IMR-90 (cell line): ENCODE measurements around the gene GSTK1. TPM values are rescaled to one million over a fixed set of nuclear protein-coding genes. Genes with fewer than 3 reads are reported as not detected.
"Not testable (repeated sequence)": the region's sequence is repeated elsewhere in the genome, so short reads cannot be mapped to it uniquely, and the experiment has no call there.

ENCODE experiments used
- ATAC-seq: fragments of 200-7000 bp; cut with Tn5 transposase; 2 replicates; pipeline ENCODE4 v1.9.1; 2020; ENCODE audit warnings: low read depth, mild to moderate bottlenecking, moderate library complexity
- Bru-seq: library from RNA; stranded (reverse); fragments of 400-500 nt; gene quantifications from one replicate; lab custom pipeline; 2021; lab: Mats Ljungman, UMichigan
- BruChase-seq, 2 experiments: library from RNA; stranded (reverse); fragments of 400-500 nt; gene quantifications; one replicate each; lab custom pipeline; 2021; lab: Mats Ljungman, UMichigan
- BruUV-seq: library from RNA; stranded (reverse); fragments of 400-500 nt; replicated peaks from 2 replicates; lab custom pipeline; 2021; lab: Mats Ljungman, UMichigan
- CTCF ChIA-PET: fragments of 300-600 bp; formaldehyde crosslinking; extraction: SDS; loops from one replicate; lab custom pipeline; 2021; ENCODE audit warnings: antibody characterized with exemption; lab: Yijun Ruan, JAX
- POLR2A ChIA-PET: fragments of 300-600 bp; sonication (Branson Sonifier 250); formaldehyde crosslinking; loops from one replicate; lab custom pipeline; 2022; ENCODE audit warnings: antibody characterized with exemption; ENCODE audit not compliant: unreplicated experiment; lab: Charles Lee
- DNase-seq: peaks from one replicate; pipeline ENCODE4 v3.0.0; 2013
- H2AFZ ChIP-seq: replicated peaks from 2 replicates; pipeline ENCODE3; 2013; ENCODE audit warnings: low read length, mild to moderate bottlenecking; ENCODE audit not compliant: poor library complexity
- H2AK5ac ChIP-seq: 2 replicates; pipeline ENCODE4 v1.6.1; 2013; ENCODE audit warnings: low read depth, low read length, inconsistent platforms
- H2AK9ac ChIP-seq: replicated peaks from 2 replicates; pipeline ENCODE3; 2013; ENCODE audit warnings: mild to moderate bottlenecking, low read depth, low read length, moderate library complexity; ENCODE audit not compliant: poor library complexity
- H2BK120ac ChIP-seq: 2 replicates; pipeline ENCODE4 v1.6.1; 2013; ENCODE audit warnings: low read depth, low read length, inconsistent platforms
- H2BK15ac ChIP-seq: 3 replicates; pipeline ENCODE4 v1.6.1; 2013; ENCODE audit warnings: low read depth, low read length, inconsistent platforms
- H2BK20ac ChIP-seq: 2 replicates; pipeline ENCODE4 v1.6.1; 2013; ENCODE audit warnings: low read depth, mild to moderate bottlenecking, inconsistent platforms, low read length, moderate library complexity
- H2BK5ac ChIP-seq: 2 replicates; pipeline ENCODE4 v1.6.1; 2013; ENCODE audit warnings: mild to moderate bottlenecking, low read depth, low read length, inconsistent platforms; ENCODE audit not compliant: poor library complexity, severe bottlenecking
- H3K14ac ChIP-seq: replicated peaks from 2 replicates; pipeline ENCODE4 v1.6.1; 2013; ENCODE audit warnings: low read depth, low read length, inconsistent platforms
- H3K18ac ChIP-seq: 2 replicates; pipeline ENCODE4 v1.6.1; 2013; ENCODE audit warnings: low read depth, low read length, control low read depth
- H3K23ac ChIP-seq: 2 replicates; pipeline ENCODE4 v1.6.1; 2013; ENCODE audit warnings: low read depth, low read length, inconsistent platforms
- H3K27ac ChIP-seq: 2 replicates; pipeline ENCODE4 v1.5.1; 2013; ENCODE audit warnings: mild to moderate bottlenecking, control low read depth, low read length; ENCODE audit not compliant: insufficient read depth
- H3K27me3 ChIP-seq: 2 replicates; pipeline ENCODE4 v1.6.1; 2013; ENCODE audit warnings: low read length; ENCODE audit not compliant: control insufficient read depth, insufficient read depth
- H3K36me3 ChIP-seq: 2 replicates; pipeline ENCODE4 v1.6.1; 2013; ENCODE audit warnings: low read length, mixed read lengths; ENCODE audit not compliant: control insufficient read depth, insufficient read depth
- H3K4ac ChIP-seq: 2 replicates; pipeline ENCODE4 v1.6.1; 2013; ENCODE audit warnings: low read depth, low read length, inconsistent platforms
- H3K4me1 ChIP-seq: 2 replicates; pipeline ENCODE4 v1.6.1; 2013; ENCODE audit warnings: low read length, mixed read lengths; ENCODE audit not compliant: control insufficient read depth, insufficient read depth
- H3K4me2 ChIP-seq: 2 replicates; pipeline ENCODE4 v1.6.1; 2013; ENCODE audit warnings: low read depth, mild to moderate bottlenecking, control low read depth, low read length, moderate library complexity
- H3K4me3 ChIP-seq: 2 replicates; pipeline ENCODE4 v1.5.1; 2013; ENCODE audit warnings: low read depth, mild to moderate bottlenecking, control low read depth, low read length, moderate library complexity; ENCODE audit not compliant: insufficient read depth
- H3K56ac ChIP-seq: 2 replicates; pipeline ENCODE4 v1.6.1; 2013; ENCODE audit warnings: low read length, inconsistent platforms; ENCODE audit not compliant: insufficient read depth; ENCODE audit errors: extremely low read depth
- H3K79me1 ChIP-seq, 2 experiments: 2 replicates each; pipeline ENCODE4 v1.6.1; 2013; ENCODE audit warnings: low read length in 2 of 2, inconsistent platforms in 1 of 2, low read depth in 1 of 2
- H3K9ac ChIP-seq: 2 replicates; pipeline ENCODE4 v1.6.1; 2013; ENCODE audit warnings: low read depth, low read length, control low read depth
- H3K9me1 ChIP-seq: 2 replicates; pipeline ENCODE4 v1.6.1; 2013; ENCODE audit warnings: low read length, inconsistent platforms; ENCODE audit not compliant: insufficient read depth
- H3K9me3 ChIP-seq: 2 replicates; pipeline ENCODE4 v1.6.1; 2013; ENCODE audit warnings: low read length; ENCODE audit not compliant: control insufficient read depth, insufficient read depth
- H4K20me1 ChIP-seq: 2 replicates; pipeline ENCODE4 v1.6.1; 2013; ENCODE audit warnings: low read length, inconsistent platforms; ENCODE audit not compliant: insufficient read depth
- H4K5ac ChIP-seq: 2 replicates; pipeline ENCODE4 v1.6.1; 2013; ENCODE audit warnings: mild to moderate bottlenecking, low read depth, low read length, control low read depth
- H4K8ac ChIP-seq, 2 experiments: 2 replicates each; pipeline ENCODE4 v1.6.1; 2013; ENCODE audit warnings: low read depth in 2 of 2, low read length in 2 of 2, control low read depth in 1 of 2, inconsistent platforms in 1 of 2
- H4K91ac ChIP-seq: 2 replicates; pipeline ENCODE4 v1.6.1; 2013; ENCODE audit warnings: low read depth, low read length, inconsistent platforms; ENCODE audit not compliant: insufficient read depth
- CHD1 ChIP-seq: IDR thresholded peaks from 2 replicates; pipeline ENCODE4 v1.6.1; 2012; ENCODE audit warnings: low read depth, low read length, improper control_type of control experiment
- MXI1 ChIP-seq: IDR thresholded peaks from 2 replicates; pipeline ENCODE4 v1.6.1; 2012; ENCODE audit warnings: low read depth, mild to moderate bottlenecking, low read length, moderate library complexity, borderline replicate concordance
- WGBS, 2 experiments: methylation state at CpG; one replicate each; pipeline versions ENCODE4 v1.1.5 to v1.1.7; 2013; ENCODE audit warnings: missing lambda C conversion rate in 2 of 2; ENCODE audit not compliant: insufficient read length in 1 of 2; ENCODE audit errors: extremely low coverage in 2 of 2; 5-methylcytosine and 5-hydroxymethylcytosine counted together
- dilution Hi-C: fragments of 300-500 bp; cut with HindIII; formaldehyde crosslinking; loops from one replicate; pipeline ENCODE4 v1.14.3; 2018; ENCODE audit warnings: low sequenced_read_pairs; ENCODE audit not compliant: unreplicated experiment
- in situ Hi-C: fragments of 300-500 bp; cut with MboI; formaldehyde crosslinking; loops from 3 replicates; pipeline ENCODE4 v1.14.3; 2019; ENCODE audit warnings: low sequenced_read_pairs, inconsistent platforms, mixed read lengths
- intact Hi-C: fragments of 100-400 bp; cut with micrococcal nuclease; formaldehyde crosslinking; loops from 2 replicates; pipeline ENCODE4 v1.10.0; 2022
- long read RNA-seq: library from polyadenylated mRNA; unstranded; transcript quantifications from one replicate; pipeline ENCODE4 v2.0.0, GENCODE V29; 2021; ENCODE audit not compliant: unreplicated experiment
- polyA plus RNA-seq, 3 experiments: library from polyadenylated mRNA; depleted of rRNA; stranded (reverse); fragments of >200 nt; gene quantifications; 2 replicates each; pipeline ENCODE4 v1.2.3, GENCODE V29; 2012; ENCODE audit warnings: low replicate concordance in 1 of 3
- total RNA-seq: library from RNA; depleted of rRNA; stranded (reverse); fragments of >200 nt; gene quantifications from 2 replicates; pipeline ENCODE4 v1.2.3, GENCODE V29; 2012; rRNA removed

GSTK1 gene
- 60.0 and 64.9 TPM in 2 replicates for total RNA-seq
- 109 and 111 TPM in 2 replicates for polyA plus RNA-seq (2012; rRNA removed)
- polyA plus RNA-seq (2012; cell fraction: cytosol; rRNA removed) = 98.8 and 119 TPM in 2 replicates
- polyA plus RNA-seq (2012; cell fraction: nucleus; rRNA removed; ENCODE audit: low replicate concordance) = 202 and 254 TPM in 2 replicates
- percentile 75 among the genes with signal in this experiment for Bru-seq, nascent RNA
- BruChase-seq, experiment 1, labeled RNA remaining after a 6-hour chase = percentile 86 among the genes with signal in this experiment
- percentile 81 among the genes with signal in this experiment for BruChase-seq, experiment 2, labeled RNA remaining after a 2-hour chase
- long read RNA-seq, transcript GSTK1-201 (8 exons, 1,044 nt) = major isoform, 38 of 61 reads
- long read RNA-seq, transcript GSTK1-207 (7 exons, 1,185 nt) = minor isoform, 7 of 61 reads
- long read RNA-seq, partial matches to known transcripts = 8 of 61 reads
- long read RNA-seq, other reads (novel, unspliced or antisense) = 8 of 61 reads

- peak within 1 kb of the TSS; percentile 77 for H3K56ac ChIP-seq
- ATAC-seq = peak; percentile 99
- peak within 1 kb of the TSS; percentile 97 for H3K27ac ChIP-seq
- H3K4me3 ChIP-seq = peak within 1 kb of the TSS; percentile 97
- H2BK20ac ChIP-seq = no peak within 1 kb of the TSS
- dilution Hi-C loops (no loop called here), in situ Hi-C loops (no loop called here), intact Hi-C loops (no loop called here)
- 3% methylated on average over 17 of the region's 48 CpGs; no CpG with 5 or more reads in 1 of the 2 experiments for WGBS, 2 experiments
- TF ChIP-seq CHD1 (no peak), MXI1 (peak; percentile 48; the same call in 1 of the 2 replicates)
- peak within 1 kb of the TSS; percentile 82 for H2BK5ac ChIP-seq
- H3K23ac ChIP-seq = peak within 1 kb of the TSS; percentile 26
- H3K9ac ChIP-seq = peak within 1 kb of the TSS; percentile 98
- peak within 1 kb of the TSS; percentile 27; the same call in 1 of the 2 replicates for H2AK5ac ChIP-seq
- no peaks in the 10 kb centered on the region for H4K20me1 ChIP-seq
- peak within 1 kb of the TSS; percentile 97 for H2AK9ac ChIP-seq
- H3K79me1 ChIP-seq = peaks cover 0 to 17% of the 10 kb centered on the region in 2 experiments
- no peaks in the 10 kb centered on the region for H3K27me3 ChIP-seq
- no TSS peak for BruUV-seq
- POLR2A ChIA-PET = interaction anchor here (0.7 to 0.9 kb wide), 2 partner anchors 24 to 834 kb away, joined by 3 to 4 read pairs; partner anchors contain the start of gene CASP2
- H2BK15ac ChIP-seq = peak within 1 kb of the TSS; percentile 79; the same call in 1 of the 3 replicates
- peaks cover 2% of the 10 kb centered on the region for H3K4me1 ChIP-seq
- peak within 1 kb of the TSS; percentile 92 to 96 for H4K8ac ChIP-seq
- H3K4ac ChIP-seq = peak within 1 kb of the TSS; percentile 97
- CTCF ChIA-PET = interaction anchor here (1.2 to 1.6 kb wide), 3 partner anchors 23 to 143 kb away, joined by 3 to 10 read pairs (median 8); no protein-coding TSS in a partner anchor
- peaks cover 4% of the 10 kb centered on the region; the same call in 1 of the 2 replicates for H3K9me1 ChIP-seq
- peak within 1 kb of the TSS; percentile 95 for H4K91ac ChIP-seq
- H3K14ac ChIP-seq = peak within 1 kb of the TSS; percentile 90
- peaks cover 12% of the 10 kb centered on the region for H3K36me3 ChIP-seq
- no peaks in the 10 kb centered on the region for H3K9me3 ChIP-seq
- peak within 1 kb of the TSS; percentile 89 for H3K18ac ChIP-seq
- peak; percentile 54 for DNase-seq
- peak within 1 kb of the TSS; percentile 97 for H4K5ac ChIP-seq
- H2BK120ac ChIP-seq = peak within 1 kb of the TSS; percentile 78; the same call in 1 of the 2 replicates
- H3K4me2 ChIP-seq = peak within 1 kb of the TSS; percentile 88
- peak within 1 kb of the TSS; percentile 100 for H2AFZ ChIP-seq
These were observed at the start of gene GSTK1 for GRCh38 chr7:143263266-143264195. TSS of gene GSTK1 (plus strand) at chr7:143263441. CDS start at chr7:143263514, 73 bp downstream.

- H3K14ac ChIP-seq = not testable (repeated sequence)
These were observed 49.8 kb upstream of the GSTK1 start for GRCh38 chr7:143213478-143213877.

More at GRCh38 chr7:143213478-143213877, 49.8 kb upstream of the GSTK1 start:
- POLR2A ChIA-PET, H3K9ac ChIP-seq, ATAC-seq, H3K27me3 ChIP-seq, H2AFZ ChIP-seq, dilution Hi-C loops, H3K79me1 ChIP-seq, DNase-seq, H3K4ac ChIP-seq, H3K4me1 ChIP-seq, H3K9me3 ChIP-seq, H3K27ac ChIP-seq, H2BK5ac ChIP-seq, H3K56ac ChIP-seq, H3K23ac ChIP-seq, H4K8ac ChIP-seq, H2BK120ac ChIP-seq, H4K20me1 ChIP-seq, H3K9me1 ChIP-seq, H3K18ac ChIP-seq, H2BK20ac ChIP-seq, H3K36me3 ChIP-seq, H2AK5ac ChIP-seq, H2BK15ac ChIP-seq, intact Hi-C loops, H3K4me3 ChIP-seq, H2AK9ac ChIP-seq, H3K4me2 ChIP-seq, H4K91ac ChIP-seq, H4K5ac ChIP-seq, BruUV-seq: not testable (repeated sequence)
- WGBS, 2 experiments = no CpG with 5 or more reads among the region's 4 CpGs
- CTCF ChIA-PET = interaction anchor here (2.0 kb wide), 1 partner anchor 212 kb away, joined by 28 read pairs; no protein-coding TSS in a partner anchor
- in situ Hi-C loops = loop anchor here (10.0 to 25.0 kb wide), 3 partner anchors 359 to 876 kb away; partner anchors contain the start of gene EPHB6
